GM18499 (cell line): Measurements from ENCODE around the gene USH1G.
"Not testable (repeated sequence)": the region's sequence is repeated elsewhere in the genome, so short reads cannot be mapped to it uniquely, and the experiment has no call there.

Experiments used
- ATAC-seq: cut with Tn5 transposase; IDR thresholded peaks from one replicate; pipeline ENCODE4 v1.9.1; 2021; ENCODE audit warnings: moderate number of reproducible peaks; ENCODE audit not compliant: insufficient read depth, unreplicated experiment

The USH1G gene

DNA sequence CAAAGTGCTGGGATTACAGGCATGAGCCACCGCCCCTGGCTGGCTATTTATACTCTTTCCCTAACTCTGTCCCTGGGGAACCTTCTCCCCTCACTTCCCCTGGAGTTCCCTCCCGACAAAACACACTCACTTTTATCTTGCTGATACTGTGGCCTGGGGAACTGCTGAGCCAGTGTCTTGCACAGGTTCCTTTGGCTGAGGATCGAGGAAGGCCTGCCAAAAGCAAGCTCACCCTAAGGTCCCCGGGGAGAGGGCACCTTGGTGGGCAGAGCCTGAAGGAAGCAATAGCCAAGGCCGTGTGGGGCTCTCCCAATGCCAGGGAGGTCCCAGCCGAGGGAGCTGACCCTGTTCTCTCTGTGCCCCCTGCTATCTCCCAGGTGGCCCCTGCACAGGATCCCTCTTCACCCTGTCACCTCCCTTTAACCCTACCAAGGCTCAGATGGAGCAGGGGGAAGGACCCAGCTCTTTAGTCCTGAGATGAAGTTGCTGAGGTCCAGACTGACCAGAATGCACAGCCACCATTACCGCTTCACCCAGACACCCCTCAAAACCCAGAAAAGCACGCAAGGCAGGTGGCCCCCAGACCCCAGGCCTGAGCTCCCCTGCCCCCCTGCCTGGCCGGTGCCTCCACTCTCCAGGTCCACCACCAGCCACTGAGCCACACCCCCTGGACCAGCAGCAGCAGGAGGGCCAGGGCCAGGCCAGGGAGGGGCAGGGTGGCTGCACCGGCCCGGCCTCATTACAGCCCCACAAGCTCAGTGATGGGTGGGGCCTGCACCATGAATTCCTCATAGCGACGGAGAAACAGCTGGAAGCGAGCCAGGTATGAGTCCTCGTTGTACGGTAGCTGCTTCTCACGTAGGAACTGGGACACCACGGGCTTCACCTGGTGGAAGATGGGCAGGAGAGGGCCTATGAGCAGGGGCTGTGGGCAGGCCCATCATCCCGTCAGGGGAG, 45.2 kb downstream of the USH1G start:
- no peak for ATAC-seq

DNA sequence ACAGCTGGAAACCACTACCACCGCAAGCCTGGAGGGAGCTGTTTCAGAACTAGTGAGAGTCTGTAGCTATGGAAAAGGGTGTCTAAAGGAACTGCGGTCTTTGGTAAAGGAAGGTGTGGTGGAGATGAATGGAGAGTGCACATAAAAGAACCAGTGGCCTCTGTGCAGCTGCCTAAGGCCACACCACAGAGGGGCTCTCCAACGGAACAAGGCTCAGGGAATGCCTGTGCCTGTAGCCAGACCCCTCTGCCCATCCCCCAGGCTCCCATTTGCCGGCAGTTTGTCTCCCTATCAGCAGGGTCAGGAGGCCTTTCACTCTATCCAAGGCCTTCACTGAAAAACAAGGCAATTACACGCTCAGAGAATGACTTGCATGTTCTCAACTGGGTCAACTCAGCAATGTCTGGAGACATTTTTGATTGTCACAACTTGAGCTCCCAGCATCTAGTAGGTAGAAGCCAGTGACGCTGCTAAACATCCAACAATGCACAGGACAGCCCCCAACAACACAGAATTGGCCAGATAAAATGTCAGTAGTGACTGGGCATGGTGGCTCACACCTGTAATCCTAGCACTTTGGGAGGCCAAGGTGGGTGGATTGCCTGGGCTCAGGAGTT, 47.0 kb downstream of the USH1G start:
- ATAC-seq, result no peak

GRCh38 chr17:74875155-74875976, 47.7 kb downstream of the USH1G start:
- no peak for ATAC-seq

- ATAC-seq, result no peak
These were observed 48.4 kb downstream of the USH1G start for GRCh38 chr17:74874615-74875037.

DNA sequence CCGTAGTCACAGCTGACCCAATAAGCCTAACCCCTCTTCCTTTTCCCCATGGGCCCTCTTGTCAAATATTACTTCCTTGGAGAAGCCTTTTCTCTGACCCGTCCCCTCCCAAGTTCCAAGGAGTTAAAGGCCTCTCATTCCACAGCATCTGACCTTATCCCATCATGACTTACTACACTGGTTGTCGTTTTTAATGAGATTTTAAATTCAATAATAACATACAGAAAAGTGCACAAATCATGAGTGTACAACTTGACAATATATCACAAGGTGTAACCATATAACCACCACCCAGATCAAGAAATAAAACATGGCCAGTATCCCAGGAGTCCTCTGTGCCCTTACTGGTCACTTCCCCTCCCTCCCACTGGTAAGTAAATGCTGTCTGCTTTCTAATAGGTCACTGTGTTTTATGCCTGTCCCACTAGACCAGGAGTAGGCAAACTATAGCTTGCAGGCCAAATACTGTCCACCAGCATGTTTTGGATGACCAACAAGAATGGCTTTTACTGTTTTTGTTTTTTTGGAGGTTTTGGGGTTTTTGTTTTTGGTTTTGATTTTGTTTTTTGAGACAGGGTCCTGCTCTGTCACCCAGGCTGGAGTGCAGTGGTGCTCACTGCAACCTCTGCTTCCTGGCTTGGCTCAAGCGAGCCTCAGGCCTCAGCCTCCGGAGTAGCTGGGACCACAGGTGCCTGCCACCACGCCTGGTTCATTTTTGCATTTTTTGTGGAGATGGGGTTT, 49.0 kb downstream of the USH1G start:
- no peak for ATAC-seq

- peak; percentile 90 for ATAC-seq
These were observed 49.8 kb downstream of the USH1G start for GRCh38 chr17:74873037-74873873.

- peak; percentile 6 for ATAC-seq
These were observed 50.6 kb downstream of the USH1G start, which contains the start of gene FDXR for GRCh38 chr17:74872313-74873036. Gene FDXR, minus strand, starts transcription at chr17:74872994. Its CDS starts 50 bp downstream, at chr17:74872944.

GRCh38 chr17:74871356-74872076, 51.5 kb downstream of the USH1G start:
- no peak for ATAC-seq

DNA sequence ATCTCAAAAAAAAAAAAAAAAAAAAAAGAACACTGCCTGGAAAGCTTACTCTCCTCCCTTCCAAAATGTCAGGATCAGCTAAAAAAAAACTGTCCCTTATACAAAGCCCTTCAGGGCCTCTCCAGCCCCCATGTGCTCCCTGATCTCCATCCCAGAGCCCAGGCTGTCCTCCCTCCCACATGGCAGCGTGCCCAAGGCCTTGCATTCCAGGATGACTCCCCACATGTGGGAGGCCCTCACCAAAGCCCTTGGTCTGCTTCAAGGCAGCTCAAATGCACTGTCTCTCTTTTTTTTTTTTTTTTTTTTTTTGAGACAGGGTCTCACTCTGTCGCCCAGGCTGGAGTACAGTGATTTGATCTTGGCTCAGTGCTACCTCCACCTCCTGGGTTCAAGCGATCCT, 52.5 kb downstream of the USH1G start:
- no peak for ATAC-seq

- not testable (repeated sequence) for ATAC-seq
These were observed 53.0 kb downstream of the USH1G start for GRCh38 chr17:74870028-74870427.

- no peak for ATAC-seq
These were observed 54.2 kb downstream of the USH1G start for GRCh38 chr17:74868908-74869255.

DNA sequence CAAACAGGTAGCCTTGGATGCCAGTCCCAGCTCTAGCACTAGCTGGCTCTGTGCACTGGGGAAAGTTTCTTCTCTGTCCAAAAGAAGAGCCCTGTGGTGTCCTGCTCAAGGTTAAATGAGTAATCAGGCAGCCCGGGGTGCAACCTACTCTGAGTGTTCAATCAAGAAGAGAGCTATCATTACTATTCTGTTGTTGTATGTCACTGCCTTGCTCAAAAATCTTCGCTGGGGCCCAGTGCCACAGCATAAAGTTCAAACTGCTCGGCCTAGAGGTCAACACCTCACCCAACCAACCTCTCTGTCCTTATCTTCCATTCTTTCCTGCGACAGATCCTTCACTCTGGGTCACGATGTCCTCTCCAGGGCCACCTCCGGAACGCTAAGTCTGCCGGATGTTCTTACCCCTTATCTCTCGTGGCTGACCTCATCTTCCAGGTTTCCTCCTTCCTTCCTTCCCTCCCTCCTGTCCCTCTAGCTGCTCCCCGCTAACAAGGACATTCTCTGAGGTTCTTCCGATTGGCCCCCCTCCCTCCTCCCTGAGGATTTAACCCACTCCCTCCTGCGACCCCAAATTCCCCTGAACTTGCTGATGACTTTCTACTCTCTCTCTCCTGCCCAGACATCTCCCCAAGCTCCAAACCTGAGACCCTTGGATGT, 54.7 kb downstream of the USH1G start:
- no peak for ATAC-seq

DNA sequence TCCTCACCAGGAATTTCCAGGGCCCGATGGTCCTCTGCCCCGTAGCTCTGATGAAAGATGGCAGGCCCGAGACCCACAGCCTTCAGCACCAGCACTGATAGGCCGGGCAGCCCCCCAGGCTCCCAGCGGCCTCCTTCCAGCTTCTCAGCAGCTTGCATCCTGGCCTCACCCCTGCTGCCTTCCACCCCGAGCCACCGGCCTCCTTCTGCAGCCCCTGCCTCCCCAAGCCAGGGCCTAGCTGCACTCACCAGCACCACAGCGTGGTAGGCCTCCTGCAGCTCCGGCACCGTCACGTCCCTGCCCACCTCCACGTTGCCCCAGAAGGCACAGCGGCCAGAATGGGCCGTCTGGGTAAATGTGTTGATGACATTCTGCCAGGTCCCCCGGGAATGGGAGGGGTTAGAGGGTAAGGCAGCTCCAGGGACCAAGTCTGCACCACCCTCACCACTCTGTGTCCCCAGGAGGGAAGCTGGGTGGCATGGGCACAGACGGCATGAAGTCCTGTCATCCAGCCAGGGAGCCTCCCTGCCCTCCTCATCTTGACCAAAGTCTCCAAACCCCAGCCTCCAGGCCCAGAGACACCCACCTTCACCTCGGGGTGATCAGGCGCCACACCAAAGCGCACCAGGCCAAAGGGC, 56.7 kb downstream of the USH1G start:
- ATAC-seq, result no peak
